Muscle of leg (tissue), 11 donors: ENCODE data around the gene MVK. TPM values are rescaled to one million over a fixed set of nuclear protein-coding genes. Genes with fewer than 3 reads are reported as not detected.

Source experiments
- DNase-seq: peaks from one replicate; pipeline ENCODE4 v3.0.0; 2013
- H3K27ac ChIP-seq: one replicate; pipeline ENCODE4 v1.5.1; 2013; ENCODE audit warnings: mild to moderate bottlenecking, low read length, control low read depth
- H3K27me3 ChIP-seq: one replicate; pipeline ENCODE4 v1.6.1; 2013; ENCODE audit warnings: low read length; ENCODE audit not compliant: control insufficient read depth, insufficient read depth
- H3K36me3 ChIP-seq: one replicate; pipeline ENCODE4 v1.6.1; 2013; ENCODE audit warnings: low read length; ENCODE audit not compliant: control insufficient read depth, insufficient read depth
- H3K4me1 ChIP-seq: one replicate; pipeline ENCODE4 v1.6.1; 2013; ENCODE audit warnings: low read length; ENCODE audit not compliant: control insufficient read depth, insufficient read depth
- H3K4me3 ChIP-seq: one replicate; pipeline ENCODE4 v1.5.1; 2013; ENCODE audit warnings: low read length, control low read depth
- H3K9me3 ChIP-seq: replicated peaks from 2 replicates; pipeline ENCODE4 v1.6.1; 2013; ENCODE audit warnings: low read depth, low read length; ENCODE audit not compliant: control insufficient read depth
- WGBS: methylation state at CpG from one replicate; pipeline ENCODE4 v1.1.5; 2013; ENCODE audit warnings: missing lambda C conversion rate; ENCODE audit not compliant: insufficient coverage; 5-methylcytosine and 5-hydroxymethylcytosine counted together
- polyA plus RNA-seq, 8 donors: library from polyadenylated mRNA; unstranded; fragments of 120-200 nt; gene quantifications; one replicate each; pipeline versions ENCODE4 v1.2.1 to v1.2.3, GENCODE V29; 2013; ENCODE audit warnings: inconsistent platforms in 1 of 8, low replicate concordance in 1 of 8; ENCODE audit not compliant: insufficient read length in 8 of 8, insufficient read depth in 1 of 8
- total RNA-seq: library from RNA; stranded (reverse); fragments of 120-200 nt; gene quantifications from one replicate; pipeline ENCODE4 v1.2.4, GENCODE V29; 2013

MVK gene
- total and polyA plus RNA-seq, 9 donors = 12.6 to 18.4 (median 16.5) TPM

GRCh38 chr12:109554761-109555160 lies 18.8 kb upstream of the MVK start:
- Histone ChIP-seq H3K27me3 (peaks cover 31% of the 10 kb centered on the region), H3K4me1 (peaks cover 4% of the 10 kb centered on the region), H3K9me3 (no peaks in the 10 kb centered on the region), H3K36me3 (peaks cover 20% of the 10 kb centered on the region), H3K4me3 (no peak overlapping the region), H3K27ac (no peak overlapping the region)
- 64% methylated on average over 3 of the region's 6 CpGs for WGBS
- no peak for DNase-seq

DNA sequence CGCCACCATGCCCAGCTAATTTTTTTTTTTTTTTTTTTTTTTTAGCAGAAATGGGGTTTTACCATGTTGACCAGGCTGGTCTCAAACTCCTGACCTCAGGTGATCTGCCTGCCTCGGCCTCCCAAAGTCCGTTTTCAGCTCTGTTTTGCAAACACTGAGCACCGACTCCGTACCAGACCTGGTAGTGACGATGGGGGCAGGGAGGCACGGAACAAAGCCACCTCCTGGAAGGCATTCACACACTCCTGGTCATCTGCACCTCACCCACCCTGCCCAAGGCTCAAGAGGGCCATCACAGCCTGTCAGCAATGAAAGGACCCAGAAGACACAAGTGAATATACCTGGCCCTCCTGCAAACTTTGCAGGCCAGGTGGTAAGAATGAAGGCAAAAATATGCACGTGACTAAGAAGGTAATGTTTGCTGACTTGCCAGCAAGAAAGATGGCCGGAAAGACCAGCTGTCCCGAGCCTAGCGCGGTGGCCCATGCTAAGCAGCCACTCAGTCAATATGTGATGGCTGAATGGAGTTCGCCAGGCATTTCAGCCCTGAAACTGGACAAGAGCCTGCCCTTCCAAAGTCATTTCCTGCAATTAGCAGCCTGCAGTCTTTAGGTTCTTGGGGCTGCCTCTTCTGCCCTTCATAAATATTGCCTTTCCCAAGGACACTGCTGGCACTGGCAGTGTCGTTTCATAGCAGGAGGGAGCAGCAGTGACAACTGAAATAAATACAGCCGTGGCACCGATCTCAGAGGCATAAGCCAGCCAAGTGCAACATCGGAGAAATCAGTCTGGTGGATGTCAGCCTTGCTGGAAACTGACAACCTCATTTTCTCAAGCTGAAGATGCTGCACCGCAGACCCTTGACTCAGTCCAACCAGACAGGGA lies 17.9 kb upstream of the MVK start:
- DNase-seq = no peak
- Histone ChIP-seq H3K27ac (no peak overlapping the region), H3K36me3 (peaks cover 24% of the 10 kb centered on the region), H3K4me3 (no peak overlapping the region), H3K27me3 (peaks cover 22% of the 10 kb centered on the region), H3K9me3 (no peaks in the 10 kb centered on the region), H3K4me1 (peaks cover 4% of the 10 kb centered on the region)
- WGBS = 73% methylated on average over 16 of the region's 18 CpGs

DNA sequence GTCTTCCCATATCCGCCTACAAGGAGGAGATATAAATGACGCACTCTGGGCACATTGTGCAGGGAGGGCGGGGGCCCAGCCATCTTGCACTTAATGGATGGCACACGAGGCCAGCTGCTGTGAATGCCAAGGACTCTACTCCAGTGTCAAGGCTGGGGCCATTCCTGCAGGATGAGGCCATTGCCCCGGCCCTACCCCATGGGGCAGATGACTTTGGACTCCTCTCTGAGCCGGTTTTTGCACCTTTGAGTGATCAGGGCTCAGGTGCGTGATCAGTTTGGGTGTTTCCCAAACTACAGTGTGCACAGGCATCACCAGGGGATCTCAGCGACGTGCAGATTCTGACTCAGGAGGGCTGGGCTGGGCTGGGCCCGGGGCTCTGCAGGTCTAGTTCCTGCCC lies 16.4 kb upstream of the MVK start:
- Histone ChIP-seq H3K27ac (no peak overlapping the region), H3K9me3 (no peaks in the 10 kb centered on the region), H3K4me1 (peaks cover 4% of the 10 kb centered on the region), H3K27me3 (peaks cover 18% of the 10 kb centered on the region), H3K36me3 (peaks cover 40% of the 10 kb centered on the region), H3K4me3 (no peak overlapping the region)
- no peak for DNase-seq
- 91% methylated on average over 10 of the region's 10 CpGs for WGBS

- Histone ChIP-seq H3K27ac (no peak overlapping the region), H3K4me1 (peaks cover 4% of the 10 kb centered on the region), H3K36me3 (peaks cover 46% of the 10 kb centered on the region), H3K4me3 (no peak overlapping the region), H3K27me3 (peaks cover 18% of the 10 kb centered on the region), H3K9me3 (no peaks in the 10 kb centered on the region)
- no peak for DNase-seq
- WGBS = 51% methylated on average over 11 of the region's 12 CpGs
These were observed 15.8 kb upstream of the MVK start for GRCh38 chr12:109557805-109558204.

- Histone ChIP-seq H3K9me3 (no peaks in the 10 kb centered on the region), H3K36me3 (peaks cover 53% of the 10 kb centered on the region), H3K4me3 (no peak overlapping the region), H3K27me3 (peaks cover 13% of the 10 kb centered on the region), H3K27ac (no peak overlapping the region), H3K4me1 (peaks cover 7% of the 10 kb centered on the region)
- no peak for DNase-seq
- 93% methylated on average over 24 of the region's 25 CpGs for WGBS
These were observed 15.0 kb upstream of the MVK start for GRCh38 chr12:109558374-109559199.

DNA sequence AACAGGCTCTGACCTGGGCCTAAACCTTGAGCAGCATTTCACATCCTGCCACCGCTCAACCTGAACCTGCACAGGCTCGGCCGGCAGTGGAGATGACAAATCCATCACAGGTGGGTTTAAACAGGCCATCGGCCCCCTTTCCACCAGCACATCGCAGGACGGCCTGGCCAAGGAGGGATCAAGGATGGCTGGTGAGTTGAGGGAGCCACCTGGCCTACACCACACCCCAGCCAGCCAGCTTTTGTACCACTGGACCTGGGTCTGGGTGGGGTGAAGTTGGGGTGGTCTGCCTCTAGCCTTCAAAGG lies 14.4 kb upstream of the MVK start:
- no peak for DNase-seq
- Histone ChIP-seq H3K4me3 (no peak overlapping the region), H3K27me3 (peaks cover 7% of the 10 kb centered on the region), H3K4me1 (peaks cover 6% of the 10 kb centered on the region), H3K36me3 (peaks cover 56% of the 10 kb centered on the region), H3K27ac (no peak overlapping the region), H3K9me3 (no peaks in the 10 kb centered on the region)
- WGBS = 100% methylated on average over 3 of the region's 6 CpGs

GRCh38 chr12:109559601-109560000 lies 14.0 kb upstream of the MVK start:
- Histone ChIP-seq H3K4me1 (peaks cover 5% of the 10 kb centered on the region), H3K27ac (no peak overlapping the region), H3K4me3 (no peak overlapping the region), H3K27me3 (peaks cover 3% of the 10 kb centered on the region), H3K36me3 (peaks cover 59% of the 10 kb centered on the region), H3K9me3 (no peaks in the 10 kb centered on the region)
- 94% methylated on average over 8 of the region's 10 CpGs for WGBS
- no peak for DNase-seq

- Histone ChIP-seq H3K9me3 (no peaks in the 10 kb centered on the region), H3K4me1 (peaks cover 5% of the 10 kb centered on the region), H3K4me3 (no peak overlapping the region), H3K27ac (no peak overlapping the region), H3K27me3 (no peaks in the 10 kb centered on the region), H3K36me3 (peaks cover 74% of the 10 kb centered on the region)
- DNase-seq = no peak
- 84% methylated on average over 24 of the region's 30 CpGs for WGBS
These were observed 12.5 kb upstream of the MVK start for GRCh38 chr12:109560867-109561710.

DNA sequence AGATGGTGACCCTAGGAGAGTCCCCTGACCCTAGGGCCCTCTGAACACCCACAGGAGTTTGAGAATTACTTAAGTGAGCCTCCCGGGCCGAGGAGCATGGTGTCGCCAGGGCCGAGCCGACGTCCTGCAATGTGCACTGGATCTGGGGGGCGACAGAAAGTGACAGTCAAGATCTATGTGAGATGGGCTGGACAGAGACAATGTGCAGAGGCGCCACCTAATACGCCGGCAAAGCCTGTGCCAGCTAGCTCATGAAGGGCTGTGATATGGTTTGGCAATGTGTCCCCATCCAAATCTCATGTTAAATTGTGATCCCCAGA lies 11.9 kb upstream of the MVK start:
- H3K27ac ChIP-seq = no peak overlapping the region
- H3K4me3 ChIP-seq = no peak overlapping the region
- no peaks in the 10 kb centered on the region for H3K9me3 ChIP-seq
- no peaks in the 10 kb centered on the region for H3K27me3 ChIP-seq
- WGBS = 95% methylated on average over 10 of the region's 10 CpGs
- H3K4me1 ChIP-seq = peaks cover 5% of the 10 kb centered on the region
- no peak for DNase-seq
- H3K36me3 ChIP-seq = peaks cover 74% of the 10 kb centered on the region

DNA sequence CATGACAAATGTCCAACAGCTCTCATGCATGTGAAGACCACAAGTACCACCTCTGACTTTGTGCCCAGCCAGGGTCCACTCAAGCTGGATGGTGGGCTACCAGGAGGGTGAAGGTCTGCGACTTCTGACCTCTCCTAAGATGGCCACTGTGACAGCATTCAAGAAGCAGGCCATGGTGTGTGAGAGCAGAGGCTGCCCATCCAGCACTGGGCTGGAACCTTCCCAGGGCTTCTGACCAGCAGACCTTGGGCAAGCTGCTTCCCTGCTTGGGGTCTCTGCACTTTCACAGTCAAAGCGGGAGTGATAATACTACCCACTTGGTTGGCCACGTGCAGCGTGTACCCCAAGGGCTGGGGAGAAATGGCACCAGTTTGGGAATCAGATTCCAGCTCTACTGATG lies 10.7 kb upstream of the MVK start:
- Histone ChIP-seq H3K27me3 (no peaks in the 10 kb centered on the region), H3K4me1 (peaks cover 5% of the 10 kb centered on the region), H3K4me3 (no peak overlapping the region), H3K9me3 (no peaks in the 10 kb centered on the region), H3K27ac (no peak overlapping the region), H3K36me3 (peaks cover 72% of the 10 kb centered on the region)
- DNase-seq = no peak
- 94% methylated on average over 4 of the region's 4 CpGs for WGBS
